COLO829 (cell line): Measurements from ENCODE around the gene TMEM201.

Experiments used
- DNase-seq: peaks from one replicate; pipeline ENCODE4 v3.0.0; 2012; ENCODE audit warnings: low spot score

The TMEM201 gene

DNA sequence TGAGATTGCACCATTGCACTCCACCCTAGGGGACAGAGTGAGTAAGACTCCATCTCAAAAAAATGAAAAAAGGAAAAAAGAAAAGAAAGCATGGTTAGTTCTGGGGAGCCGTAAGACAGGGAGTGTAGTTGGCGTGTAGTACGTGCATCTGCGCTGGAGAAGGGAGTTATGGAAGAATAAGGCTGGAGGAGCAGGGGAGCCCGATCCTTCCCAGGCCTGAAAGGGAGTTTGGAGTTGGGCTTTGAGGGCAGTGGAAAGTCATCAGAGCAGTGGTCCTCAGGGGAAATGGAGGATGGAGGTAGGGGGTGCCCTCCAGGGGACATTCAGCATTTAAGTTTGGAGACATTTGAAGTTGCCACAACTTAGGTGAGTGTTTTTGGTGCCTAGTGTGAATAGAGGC, 11.3 kb upstream of the TMEM201 start:
- DNase-seq, result no peak

DNA sequence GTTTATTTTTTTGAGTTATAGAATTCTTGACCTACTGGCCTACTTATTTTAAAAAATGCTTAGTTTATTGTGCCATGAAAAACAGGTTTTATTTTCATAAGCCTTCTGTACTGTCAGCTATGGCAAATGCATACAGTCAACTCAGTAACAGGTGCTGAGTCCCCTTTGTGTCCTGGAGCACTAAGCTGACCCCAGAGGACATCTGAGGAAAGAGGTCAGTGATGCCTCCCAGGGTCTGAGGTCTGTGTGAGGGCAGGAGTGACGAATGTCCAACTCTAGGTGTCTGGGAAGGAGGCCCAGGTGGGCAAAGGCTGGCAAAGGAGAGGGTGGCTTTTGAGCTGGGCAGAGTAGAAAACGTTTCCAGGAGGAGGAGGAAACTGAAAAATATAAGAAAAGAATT, 7.8 kb upstream of the TMEM201 start:
- no peak for DNase-seq

DNA sequence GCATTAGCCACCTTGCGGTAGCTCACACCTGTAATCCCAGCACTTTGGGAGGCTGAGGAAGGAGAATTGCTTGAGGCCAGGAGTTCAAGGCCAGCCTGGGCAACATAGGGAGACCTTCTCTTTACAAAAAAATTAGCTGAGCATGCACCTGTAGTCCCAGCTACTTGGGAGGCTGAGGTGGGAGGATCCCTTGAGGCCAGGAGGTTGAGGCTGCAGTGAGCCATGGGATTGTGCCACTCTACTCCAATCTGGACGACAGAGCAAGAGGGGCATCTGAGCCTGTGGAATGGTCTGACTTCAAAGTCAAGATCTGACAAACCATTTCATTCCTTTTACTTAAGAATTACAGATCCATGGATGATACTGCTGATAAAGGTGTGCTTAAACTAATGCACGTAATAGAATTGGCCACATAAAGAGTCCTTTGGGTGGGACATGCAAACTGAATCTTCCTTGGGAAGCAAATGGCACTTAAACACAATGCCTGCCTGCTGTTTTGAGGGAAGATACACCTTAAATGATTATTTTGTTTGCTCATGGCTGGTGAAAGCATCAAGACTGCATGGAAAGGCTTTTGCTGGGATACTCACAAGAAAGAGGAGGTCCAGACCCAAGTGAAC, 2.5 kb upstream of the TMEM201 start:
- no peak for DNase-seq

DNA sequence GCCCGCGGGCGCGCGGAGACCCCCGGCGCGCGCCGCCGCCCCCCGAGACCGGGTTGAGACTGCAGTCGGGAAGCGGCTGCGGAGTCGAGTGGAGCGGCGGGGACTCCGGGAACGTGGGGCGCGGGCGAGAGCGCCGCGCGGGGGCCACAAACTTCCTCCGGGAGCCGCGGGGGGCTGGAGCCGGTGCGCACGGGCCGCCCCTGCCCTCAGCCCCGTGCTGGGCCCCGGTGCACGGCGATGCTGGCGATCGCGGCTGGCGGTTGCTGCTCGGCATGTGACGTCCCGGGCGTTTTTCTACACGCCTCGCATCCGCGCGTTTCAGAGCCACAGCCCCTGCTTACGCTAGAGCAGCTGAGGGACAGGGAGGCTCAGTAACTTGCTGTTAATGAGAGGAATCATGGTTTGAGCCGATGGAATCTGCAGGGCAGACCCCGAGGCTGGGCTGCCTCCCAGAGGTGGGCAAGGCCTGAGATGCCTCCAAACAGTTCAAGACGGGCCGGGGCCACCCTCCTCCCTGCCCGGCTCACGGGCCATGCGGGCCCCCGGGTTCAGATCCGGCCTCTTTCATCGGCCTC, 520 bp downstream of the TMEM201 start:
- DNase-seq, result no peak

DNA sequence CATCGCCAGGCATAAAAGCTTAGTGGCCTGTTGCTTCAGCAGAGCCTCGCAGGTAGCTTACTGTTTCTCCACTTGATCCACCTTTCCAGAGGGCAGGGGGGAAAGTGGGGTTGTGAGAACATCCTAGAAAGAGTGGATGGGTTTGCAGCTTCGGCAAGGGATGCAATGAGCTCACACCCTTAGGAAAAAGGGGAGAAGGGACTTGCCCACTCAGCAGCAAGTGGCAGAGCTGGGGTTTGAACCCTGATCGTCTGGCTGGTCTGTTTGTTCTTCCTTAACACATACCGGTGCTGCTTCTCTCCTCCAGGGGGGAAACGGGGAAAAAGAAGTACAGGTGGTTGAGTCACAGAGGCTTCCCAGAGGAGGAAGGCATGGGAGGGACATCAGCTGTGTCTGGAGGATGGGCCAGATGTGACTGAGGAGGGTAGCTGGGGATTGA, 1.0 kb downstream of the TMEM201 start:
- no peak for DNase-seq

DNA sequence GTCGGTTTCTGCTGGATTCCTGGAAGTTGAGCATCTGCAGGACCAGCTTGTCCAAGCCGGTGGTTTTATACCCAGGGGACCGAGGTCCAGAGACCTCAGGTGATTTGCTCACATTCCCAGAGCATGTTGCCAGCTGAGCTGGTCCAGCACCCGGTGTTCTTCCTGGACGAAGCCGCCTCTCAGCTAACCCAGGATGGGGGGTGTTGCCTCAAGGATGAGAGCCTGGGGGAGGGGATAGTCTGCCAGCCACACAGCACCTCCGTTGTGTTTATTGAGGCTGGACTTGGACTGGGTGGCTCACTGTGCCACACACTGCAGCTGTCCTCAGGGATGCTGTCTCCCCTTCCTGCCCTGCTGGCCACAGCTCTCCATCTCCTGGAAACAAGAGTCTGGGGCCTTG, 1.5 kb downstream of the TMEM201 start:
- no peak for DNase-seq

DNA sequence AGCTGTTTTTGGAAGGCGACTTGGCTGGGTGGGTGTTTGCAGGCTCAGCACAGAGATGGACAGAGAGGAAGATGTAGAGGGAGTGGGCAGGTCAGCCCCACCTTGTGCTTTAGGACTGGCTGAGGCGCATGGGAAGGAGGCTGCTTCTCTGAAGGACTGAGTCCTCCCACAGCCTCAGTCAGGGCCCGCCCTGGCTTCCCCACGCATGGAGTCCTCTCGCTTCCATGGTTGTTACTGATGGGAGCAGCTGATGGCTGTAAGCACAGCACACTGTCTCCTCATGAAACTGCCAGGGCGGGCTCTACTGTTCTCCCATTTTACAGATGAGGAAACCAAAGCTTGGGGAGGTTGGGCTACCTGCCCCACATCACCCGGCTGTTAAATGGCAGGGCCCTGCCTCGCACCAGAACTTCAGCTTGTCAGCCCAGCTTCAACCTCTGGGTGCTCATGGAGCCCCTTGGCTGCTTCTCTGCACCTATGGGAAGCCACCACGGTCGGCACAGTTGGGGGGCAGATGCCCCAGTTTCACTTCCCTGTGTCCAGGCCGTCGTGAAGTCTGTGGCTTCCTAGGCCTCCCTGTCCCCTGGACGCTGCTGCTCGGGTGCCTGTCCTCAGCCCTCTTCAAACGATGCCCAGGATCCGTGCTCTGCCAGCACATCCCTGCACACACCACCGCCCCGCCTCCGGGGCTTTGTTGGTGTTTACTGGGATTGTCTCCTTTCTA, 2.4 kb downstream of the TMEM201 start:
- DNase-seq, result no peak

DNA sequence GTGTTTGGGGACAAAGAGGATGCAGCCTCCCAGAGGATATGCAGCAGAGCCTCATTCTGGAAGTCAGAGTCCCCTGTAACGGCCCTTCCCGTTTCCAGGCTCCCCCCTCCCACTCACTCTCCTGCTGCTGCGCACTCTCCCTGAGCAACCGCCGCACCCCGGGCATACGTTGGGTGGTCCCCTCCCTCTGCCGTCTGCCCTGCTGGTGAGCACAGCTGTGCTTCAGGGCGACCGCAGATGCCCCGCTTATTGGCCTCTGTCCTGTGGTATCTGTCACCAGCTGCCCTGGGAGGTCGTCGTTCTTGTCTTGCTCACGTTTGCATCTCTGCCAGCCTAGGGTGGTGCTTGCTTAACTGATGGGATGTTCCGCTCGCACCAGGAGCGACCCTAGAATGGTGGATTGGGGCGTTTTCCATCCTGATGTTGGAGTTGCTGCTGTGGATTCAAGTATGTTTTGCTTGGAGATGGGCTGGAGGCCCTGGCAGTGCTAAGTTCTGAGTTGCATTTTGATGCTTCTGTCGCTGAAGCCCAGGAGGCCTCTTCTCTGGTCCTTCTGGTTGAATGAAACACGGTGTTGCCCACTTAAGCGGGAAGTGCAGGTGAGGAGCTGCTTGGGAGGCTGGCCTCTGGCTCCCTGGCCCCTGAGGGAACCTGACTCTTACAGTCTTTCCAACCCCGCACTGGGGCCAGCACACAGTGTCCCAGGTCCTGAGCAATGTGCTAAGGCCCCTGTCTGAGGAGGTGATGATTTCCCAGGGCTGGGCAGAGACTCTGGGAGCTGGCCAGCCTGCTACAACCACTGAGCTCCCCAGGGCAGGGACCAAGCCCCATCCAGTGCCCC, 3.2 kb downstream of the TMEM201 start:
- DNase-seq, result no peak

DNA sequence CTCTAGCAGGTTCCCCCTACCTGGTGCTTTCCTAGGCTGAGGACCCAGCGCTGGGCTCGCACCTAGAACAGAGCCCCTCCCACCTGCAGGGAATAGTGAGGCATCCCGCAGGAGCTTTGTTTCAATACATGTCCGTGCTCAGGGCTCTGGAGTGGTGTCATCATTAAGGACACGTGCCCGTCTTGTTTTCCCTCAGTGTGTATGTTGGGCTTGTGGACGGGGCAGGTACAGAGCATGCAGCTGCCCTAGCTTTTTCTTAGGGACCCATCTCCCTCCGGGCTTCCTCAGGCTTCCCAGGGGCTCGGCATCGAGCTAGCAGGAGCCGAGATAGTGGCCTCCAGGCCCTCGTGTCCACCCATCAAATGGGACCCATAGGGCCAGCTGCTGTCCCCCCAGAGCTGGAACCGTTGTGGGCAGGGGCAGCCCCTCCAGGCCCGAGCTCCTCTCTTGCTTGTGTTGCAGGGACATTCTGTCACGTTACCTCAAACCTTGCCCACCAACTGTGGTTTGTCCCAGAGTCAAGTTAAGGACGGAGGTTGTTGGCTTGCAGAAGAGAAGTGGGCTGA, 3.9 kb downstream of the TMEM201 start:
- DNase-seq, result no peak

DNA sequence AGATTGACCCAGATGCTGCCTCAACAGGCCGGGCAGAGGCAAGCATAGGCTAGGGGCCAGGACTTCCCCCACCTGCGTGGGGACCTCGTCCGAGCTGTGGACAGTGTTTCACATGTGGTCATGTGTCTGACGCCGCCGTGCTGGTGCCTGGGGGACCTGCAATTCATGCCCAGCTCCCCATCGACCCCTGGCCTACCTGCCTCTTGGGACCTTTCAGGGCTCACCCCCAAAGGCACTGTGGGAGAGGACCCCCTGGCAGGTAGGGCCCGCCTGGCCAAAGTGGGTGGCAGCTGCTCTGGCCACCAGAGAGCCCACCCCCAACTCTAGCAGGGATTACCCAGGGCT, 4.4 kb downstream of the TMEM201 start:
- DNase-seq, result no peak

DNA sequence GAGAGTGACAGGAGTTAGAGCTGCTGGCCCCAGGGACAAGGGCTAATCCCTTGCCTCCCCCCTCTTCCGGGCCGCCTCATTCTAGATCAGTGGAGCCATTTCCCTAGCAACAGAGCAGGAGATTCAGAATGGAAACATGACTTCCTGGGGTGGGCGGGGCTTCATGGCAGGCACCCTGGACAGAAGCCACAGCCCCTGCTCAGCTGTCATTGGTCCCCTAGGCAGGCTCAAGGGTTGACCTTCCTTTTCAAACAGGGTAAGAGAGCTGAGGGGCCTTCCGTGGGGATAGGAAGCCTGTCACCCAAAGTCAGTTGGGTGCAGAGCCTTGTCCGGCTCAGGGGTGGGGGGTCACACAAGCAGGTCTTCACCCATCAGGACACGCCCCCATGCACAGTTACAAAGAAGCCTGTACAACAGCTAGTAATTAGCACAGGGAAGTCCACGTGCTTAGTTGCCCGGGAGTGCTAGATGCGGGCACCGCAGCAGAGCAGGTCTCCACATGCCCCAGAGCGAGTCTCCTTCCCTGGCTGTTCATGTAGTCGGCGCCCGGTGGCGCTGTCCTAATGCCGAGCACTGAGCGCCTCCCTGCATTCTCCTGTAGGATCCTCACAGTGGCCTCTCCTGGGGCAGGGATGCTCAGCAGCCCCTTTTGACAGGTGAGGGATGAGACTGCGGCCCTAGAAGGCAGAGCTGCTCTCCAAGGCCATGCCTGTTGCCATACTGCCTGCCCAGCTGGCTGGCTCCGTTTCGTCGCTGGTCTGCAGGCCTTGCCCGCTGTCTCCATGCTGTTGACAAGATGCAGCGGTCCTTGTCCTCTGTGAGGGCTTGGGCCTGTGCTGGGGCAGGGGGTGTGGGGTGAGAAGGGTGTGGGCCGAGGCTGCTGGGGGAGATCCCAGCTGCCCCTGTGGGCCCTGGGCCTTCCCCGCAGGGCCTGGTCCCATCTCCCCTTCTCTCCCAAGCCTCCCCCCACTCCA, 5.1 kb downstream of the TMEM201 start:
- DNase-seq, result peak; percentile 86

DNA sequence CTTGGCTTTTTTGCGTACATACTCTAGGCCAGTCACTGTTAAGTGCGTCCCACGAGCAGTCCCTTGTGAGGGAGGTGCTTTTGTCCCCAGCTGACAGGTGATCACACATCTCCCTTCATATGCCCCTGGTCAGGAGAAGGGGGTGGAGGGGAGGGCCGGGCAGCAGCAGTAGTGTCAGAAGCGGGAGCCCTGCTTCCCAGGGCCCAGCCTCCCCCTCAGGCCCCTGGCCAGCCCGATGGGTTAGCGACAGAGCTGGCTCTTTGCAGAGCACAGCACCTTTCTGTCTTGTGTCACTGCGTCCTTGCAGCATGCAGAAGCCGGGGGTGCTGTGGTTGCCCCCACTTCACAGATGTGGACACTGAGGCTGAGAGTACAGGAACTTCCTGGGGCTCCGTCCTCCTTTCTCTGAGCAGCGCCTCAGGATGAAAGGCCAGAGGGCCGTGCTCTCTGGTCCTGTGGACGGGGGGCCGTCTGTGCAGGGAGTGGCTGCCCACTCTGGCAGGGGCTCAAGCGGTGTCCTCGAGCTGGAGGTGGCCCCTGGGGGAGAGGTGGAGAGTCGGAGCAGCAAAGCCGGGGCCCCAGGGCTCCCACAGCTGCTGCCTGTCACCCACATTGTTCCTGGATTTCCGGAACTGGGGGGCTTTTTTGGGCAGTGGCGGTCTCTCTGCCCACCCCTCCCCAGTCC, 5.9 kb downstream of the TMEM201 start:
- DNase-seq, result no peak

DNA sequence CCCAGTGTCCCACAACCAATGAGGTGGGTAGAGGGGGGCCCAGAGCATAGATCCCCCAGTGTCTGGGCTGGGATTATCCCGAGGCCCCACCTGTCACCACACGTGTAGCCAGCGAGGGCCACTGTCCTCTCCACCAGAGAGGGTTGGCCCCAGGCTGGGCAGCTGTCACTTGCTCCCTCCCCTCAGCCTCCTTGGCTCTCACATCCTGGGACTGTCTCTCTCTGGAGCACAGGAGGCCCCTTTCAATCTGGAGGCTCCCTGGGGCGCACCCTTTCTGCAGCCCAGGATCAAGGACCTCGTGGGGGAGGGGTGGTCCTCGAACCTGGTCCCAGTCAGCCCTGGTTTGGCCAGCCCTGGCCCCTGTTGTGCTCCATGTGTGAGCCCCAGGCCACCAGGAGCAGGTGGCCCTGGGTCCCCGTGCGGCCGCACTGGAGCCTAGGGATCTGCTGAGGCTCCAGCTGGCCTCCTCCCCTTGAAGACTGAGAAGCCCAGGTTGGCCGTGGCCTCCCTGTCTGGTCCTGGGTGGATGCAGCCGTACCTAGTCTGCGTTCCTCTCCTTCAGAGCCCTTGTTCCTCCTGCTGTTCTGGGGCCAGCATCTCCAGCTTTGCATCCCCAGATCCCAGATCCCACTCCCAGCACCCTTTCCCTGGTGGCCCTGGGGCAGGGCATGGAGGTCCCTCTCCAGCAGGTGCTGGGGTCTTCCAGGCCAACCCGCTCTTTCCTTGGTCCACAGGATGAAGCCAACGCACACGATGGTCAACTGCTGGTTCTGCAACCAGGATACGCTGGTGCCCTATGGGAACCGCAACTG, 6.7 kb downstream of the TMEM201 start:
- DNase-seq, result no peak

DNA sequence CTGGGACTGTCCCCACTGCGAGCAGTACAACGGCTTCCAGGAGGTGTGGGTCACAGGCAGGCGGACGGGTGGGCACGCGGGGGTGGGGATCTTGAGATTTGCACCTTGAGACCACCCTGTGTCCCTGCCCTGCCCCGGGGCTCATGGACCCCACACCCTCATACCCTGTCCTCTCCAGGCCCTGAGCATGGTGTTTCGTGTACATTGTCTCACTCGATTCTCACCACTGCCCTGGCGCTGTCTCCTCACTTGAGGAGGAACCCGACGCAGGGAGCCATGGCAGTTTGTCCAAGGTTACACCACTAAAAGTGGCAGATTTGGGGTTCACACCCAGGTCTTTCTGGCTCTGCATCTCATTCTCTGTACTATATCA, 7.2 kb downstream of the TMEM201 start:
- DNase-seq, result no peak

DNA sequence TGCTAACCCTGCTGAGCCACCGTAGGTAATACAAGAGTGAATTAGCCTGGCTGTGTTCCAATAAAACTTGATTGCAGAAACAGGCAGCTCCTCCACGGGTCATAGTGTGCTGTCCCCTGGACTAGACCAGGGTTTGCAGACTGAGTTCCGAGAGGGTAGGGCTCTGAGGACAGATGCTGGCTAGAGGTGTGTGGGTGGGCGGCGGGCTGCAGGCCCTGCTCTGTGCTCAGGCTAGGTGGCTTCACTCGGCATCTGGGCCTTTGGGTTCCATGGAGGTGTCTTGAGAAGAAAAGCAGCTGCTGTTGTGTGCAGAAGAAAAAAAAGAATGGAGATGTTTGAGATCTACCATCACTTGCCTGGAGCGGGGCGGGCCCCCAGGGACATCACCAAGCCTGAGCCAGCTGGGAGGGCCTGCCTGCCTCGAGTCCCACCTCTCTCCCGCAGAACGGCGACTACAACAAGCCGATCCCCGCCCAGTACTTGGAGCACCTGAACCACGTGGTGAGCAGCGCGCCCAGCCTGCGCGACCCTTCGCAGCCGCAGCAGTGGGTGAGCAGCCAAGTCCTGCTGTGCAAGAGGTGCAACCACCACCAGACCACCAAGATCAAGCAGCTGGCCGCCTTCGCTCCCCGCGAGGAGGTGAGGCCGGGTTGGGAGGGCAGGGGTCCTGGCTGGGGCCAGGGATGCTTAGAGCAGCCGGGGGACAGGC, 7.9 kb downstream of the TMEM201 start:
- no peak for DNase-seq

DNA sequence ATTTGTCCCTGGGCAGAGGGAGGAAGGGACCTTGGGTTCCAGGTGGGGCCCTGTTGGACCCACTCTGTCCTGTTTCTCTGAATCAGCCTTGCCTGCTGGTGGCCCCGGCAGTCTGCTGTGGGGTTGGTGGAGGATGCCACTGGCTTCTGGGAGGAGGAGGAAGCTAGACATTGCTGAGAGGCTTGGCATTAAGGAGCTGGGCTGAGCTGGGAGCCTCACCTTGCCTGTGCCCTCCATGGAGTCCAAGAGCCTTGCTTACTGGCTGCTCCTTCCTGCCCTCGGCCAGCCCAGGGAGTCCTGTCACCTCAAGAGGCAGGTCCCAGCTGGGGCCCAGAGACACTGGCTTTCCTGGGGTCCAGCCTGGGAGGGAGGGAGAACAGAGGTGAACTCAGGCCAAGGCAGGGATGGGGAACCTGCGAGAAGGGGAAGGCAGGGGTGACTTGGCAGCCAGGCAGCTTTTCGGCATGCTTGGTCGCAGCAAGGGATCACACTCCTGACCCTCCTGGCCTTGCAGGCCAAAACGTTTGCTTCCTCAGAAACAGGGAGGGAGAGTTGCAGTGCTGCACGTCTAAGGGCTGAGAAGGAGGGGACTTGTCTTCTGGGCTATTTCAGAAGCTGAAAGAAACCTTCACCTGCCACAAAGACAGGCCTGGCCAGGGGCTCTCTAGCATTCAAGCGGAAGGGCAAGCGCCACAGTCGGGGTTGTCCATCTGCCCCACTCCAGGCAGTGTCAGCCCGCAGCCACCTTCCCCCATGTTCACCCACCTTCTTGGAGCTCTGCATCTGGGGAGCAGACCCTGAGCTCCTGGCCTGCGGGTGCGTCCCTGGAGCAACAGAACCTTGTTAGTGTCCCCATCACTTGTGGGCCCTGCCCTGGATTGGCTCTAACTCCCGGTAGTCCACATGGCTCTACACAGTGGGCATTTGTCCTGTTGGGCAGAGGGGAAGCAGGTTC, 8.9 kb downstream of the TMEM201 start:
- no peak for DNase-seq

DNA sequence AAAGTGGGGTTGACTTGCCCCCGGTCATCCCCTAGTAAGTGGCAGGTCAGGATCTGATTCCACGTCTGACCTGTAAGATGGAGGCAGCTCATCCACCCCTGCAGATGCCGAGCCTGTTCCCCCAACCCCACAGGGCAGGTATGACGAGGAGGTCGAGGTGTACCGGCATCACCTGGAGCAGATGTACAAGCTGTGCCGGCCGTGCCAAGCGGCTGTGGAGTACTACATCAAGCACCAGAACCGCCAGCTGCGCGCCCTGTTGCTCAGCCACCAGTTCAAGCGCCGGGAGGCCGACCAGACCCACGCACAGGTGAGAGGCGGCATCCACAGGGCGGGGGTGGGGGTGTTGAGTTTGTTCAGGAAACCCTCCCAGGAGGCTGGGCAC, 9.6 kb downstream of the TMEM201 start:
- no peak for DNase-seq

DNA sequence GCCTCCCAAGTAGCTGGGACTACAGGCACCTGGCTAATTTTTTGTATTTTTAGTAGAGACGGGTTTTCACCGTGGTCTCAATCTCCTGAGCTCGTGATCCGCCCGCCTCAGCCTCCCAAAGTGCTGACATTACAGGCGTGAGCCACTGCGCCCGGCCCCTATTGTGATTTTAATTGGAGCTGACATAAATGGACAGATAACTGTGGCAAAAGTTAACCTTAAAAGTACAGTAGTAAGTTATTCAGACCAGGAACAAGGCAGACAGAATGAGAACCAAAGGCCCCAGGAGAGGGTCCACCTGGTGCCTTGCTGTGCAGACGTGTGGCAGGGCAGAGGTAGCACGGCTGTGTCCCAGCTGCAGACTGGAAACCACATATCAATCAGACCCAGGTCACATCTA, 11.0 kb downstream of the TMEM201 start:
- no peak for DNase-seq
